Lower lobe of right lung (tissue), 2 donors: ENCODE measurements around the gene ASF1B. TPM values are rescaled to one million over a fixed set of nuclear protein-coding genes. Genes with fewer than 3 reads are reported as not detected.

Source experiments
- ATAC-seq, 2 donors: fragments of 200-7000 bp; cut with Tn5 transposase; one replicate each; pipeline ENCODE4 v1.9.1; 2020 to 2022; ENCODE audit warnings: mild to moderate bottlenecking in 2 of 2, moderate library complexity in 2 of 2
- DNase-seq: peaks from one replicate; pipeline ENCODE4 v3.0.0-alpha.2; 2020
- H3K27ac ChIP-seq: fragments of 200-600 bp; one replicate; pipeline ENCODE4 v1.8.0; 2022
- H3K27me3 ChIP-seq: fragments of 200-600 bp; one replicate; pipeline ENCODE4 v1.8.0; 2022; ENCODE audit warnings: low read depth
- H3K36me3 ChIP-seq: fragments of 200-600 bp; one replicate; pipeline ENCODE4 v1.8.0; 2022; ENCODE audit warnings: mild to moderate bottlenecking
- H3K4me1 ChIP-seq: fragments of 200-600 bp; one replicate; pipeline ENCODE4 v1.8.0; 2022
- H3K4me3 ChIP-seq: fragments of 200-600 bp; one replicate; pipeline ENCODE4 v1.8.0; 2022; ENCODE audit warnings: mild to moderate bottlenecking
- H3K9me3 ChIP-seq: fragments of 200-600 bp; one replicate; pipeline ENCODE4 v1.8.0; 2022
- CTCF ChIP-seq: fragments of 200-600 bp; IDR thresholded peaks from one replicate; pipeline ENCODE4 v1.8.0; 2022; ENCODE audit warnings: antibody characterized with exemption, mild to moderate bottlenecking
- intact Hi-C: fragments of 100-400 bp; cut with DNase I; formaldehyde crosslinking; loops from one replicate; pipeline ENCODE4 v1.11.0; 2022
- total RNA-seq: library from RNA; stranded (reverse); fragmentation: NEBNext Ultra II Directional; extraction: Animal tissue kit (Norgen Biotek cat#: 25700); gene quantifications from one replicate; pipeline ENCODE4 v1.2.1, GENCODE V29; 2021
- donor health status: DM: no; HTN: yes; CAD: no; lungs with severe emphysema.

The ASF1B gene
- total RNA-seq, 1 donor from 2014 or later = 2.6 TPM

GRCh38 chr19:14127929-14128509, 8.4 kb downstream of the ASF1B start:
- ATAC-seq (peak; percentile 82 to 84), DNase-seq (peak; percentile 50)
- Histone ChIP-seq H3K36me3 (no peaks in the 10 kb centered on the region), H3K9me3 (no peaks in the 10 kb centered on the region), H3K4me3 (no peak overlapping the region), H3K27me3 (no peaks in the 10 kb centered on the region), H3K27ac (peak overlapping the region; percentile 56), H3K4me1 (peaks cover 19% of the 10 kb centered on the region)
- no peak for TF ChIP-seq CTCF
- intact Hi-C loops = no loop called here

GRCh38 chr19:14127176-14127575, 9.2 kb downstream of the ASF1B start:
- TF ChIP-seq CTCF = no peak
- ATAC-seq = peak; percentile 79 to 86

GRCh38 chr19:14122924-14123323, 13.5 kb downstream of the ASF1B start:
- H3K36me3 ChIP-seq = no peaks in the 10 kb centered on the region
- no peak overlapping the region for H3K4me3 ChIP-seq
- H3K9me3 ChIP-seq = no peaks in the 10 kb centered on the region
- ATAC-seq (no peak), DNase-seq (no peak)
- H3K4me1 ChIP-seq = peaks cover 31% of the 10 kb centered on the region
- H3K27me3 ChIP-seq = no peaks in the 10 kb centered on the region
- no peak for TF ChIP-seq CTCF
- intact Hi-C loops = no loop called here
- H3K27ac ChIP-seq = no peak overlapping the region

More at GRCh38 chr19:14127176-14127575, 9.2 kb downstream of the ASF1B start:
- intact Hi-C loops = no loop called here
- Histone ChIP-seq H3K4me3 (no peak overlapping the region), H3K27ac (peak overlapping the region; percentile 47), H3K4me1 (peaks cover 19% of the 10 kb centered on the region), H3K36me3 (no peaks in the 10 kb centered on the region), H3K9me3 (no peaks in the 10 kb centered on the region), H3K27me3 (no peaks in the 10 kb centered on the region)
- DNase-seq = peak; percentile 80

GRCh38 chr19:14120497-14120780, 15.9 kb downstream of the ASF1B start:
- Histone ChIP-seq H3K4me3 (no peak overlapping the region), H3K36me3 (no peaks in the 10 kb centered on the region), H3K27ac (peak overlapping the region; percentile 99), H3K9me3 (no peaks in the 10 kb centered on the region), H3K27me3 (no peaks in the 10 kb centered on the region), H3K4me1 (peaks cover 35% of the 10 kb centered on the region)
- no peak for ATAC-seq
- no peak for DNase-seq
- no peak for TF ChIP-seq CTCF
- intact Hi-C loops = no loop called here

GRCh38 chr19:14119644-14120496, 16.5 kb downstream of the ASF1B start:
- H3K4me1 ChIP-seq = peaks cover 41% of the 10 kb centered on the region
- H3K27ac ChIP-seq = peak overlapping the region; percentile 99
- ATAC-seq (no peak), DNase-seq (no peak)
- intact Hi-C loops = no loop called here
- no peaks in the 10 kb centered on the region for H3K27me3 ChIP-seq
- H3K36me3 ChIP-seq = no peaks in the 10 kb centered on the region
- no peaks in the 10 kb centered on the region for H3K9me3 ChIP-seq
- H3K4me3 ChIP-seq = no peak overlapping the region
- TF ChIP-seq CTCF = no peak
